RPMI7951 (cell line): ENCODE results near the gene GDE1. TPM values are rescaled to one million over a fixed set of nuclear protein-coding genes. Genes with fewer than 3 reads are reported as not detected.

Experiments
- DNase-seq: peaks from one replicate; pipeline ENCODE4 v3.0.0-alpha.2; 2012; ENCODE audit warnings: low read depth
- total RNA-seq: library from RNA; depleted of rRNA; stranded (reverse); fragments of >200 nt; shearing (Covaris generic); gene quantifications from 2 replicates; pipeline ENCODE4 v1.2.3, GENCODE V29; 2014; rRNA removed

Gene GDE1, protein sequence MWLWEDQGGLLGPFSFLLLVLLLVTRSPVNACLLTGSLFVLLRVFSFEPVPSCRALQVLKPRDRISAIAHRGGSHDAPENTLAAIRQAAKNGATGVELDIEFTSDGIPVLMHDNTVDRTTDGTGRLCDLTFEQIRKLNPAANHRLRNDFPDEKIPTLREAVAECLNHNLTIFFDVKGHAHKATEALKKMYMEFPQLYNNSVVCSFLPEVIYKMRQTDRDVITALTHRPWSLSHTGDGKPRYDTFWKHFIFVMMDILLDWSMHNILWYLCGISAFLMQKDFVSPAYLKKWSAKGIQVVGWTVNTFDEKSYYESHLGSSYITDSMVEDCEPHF
- 62.0 and 68.1 TPM in 2 replicates for total RNA-seq

DNA sequence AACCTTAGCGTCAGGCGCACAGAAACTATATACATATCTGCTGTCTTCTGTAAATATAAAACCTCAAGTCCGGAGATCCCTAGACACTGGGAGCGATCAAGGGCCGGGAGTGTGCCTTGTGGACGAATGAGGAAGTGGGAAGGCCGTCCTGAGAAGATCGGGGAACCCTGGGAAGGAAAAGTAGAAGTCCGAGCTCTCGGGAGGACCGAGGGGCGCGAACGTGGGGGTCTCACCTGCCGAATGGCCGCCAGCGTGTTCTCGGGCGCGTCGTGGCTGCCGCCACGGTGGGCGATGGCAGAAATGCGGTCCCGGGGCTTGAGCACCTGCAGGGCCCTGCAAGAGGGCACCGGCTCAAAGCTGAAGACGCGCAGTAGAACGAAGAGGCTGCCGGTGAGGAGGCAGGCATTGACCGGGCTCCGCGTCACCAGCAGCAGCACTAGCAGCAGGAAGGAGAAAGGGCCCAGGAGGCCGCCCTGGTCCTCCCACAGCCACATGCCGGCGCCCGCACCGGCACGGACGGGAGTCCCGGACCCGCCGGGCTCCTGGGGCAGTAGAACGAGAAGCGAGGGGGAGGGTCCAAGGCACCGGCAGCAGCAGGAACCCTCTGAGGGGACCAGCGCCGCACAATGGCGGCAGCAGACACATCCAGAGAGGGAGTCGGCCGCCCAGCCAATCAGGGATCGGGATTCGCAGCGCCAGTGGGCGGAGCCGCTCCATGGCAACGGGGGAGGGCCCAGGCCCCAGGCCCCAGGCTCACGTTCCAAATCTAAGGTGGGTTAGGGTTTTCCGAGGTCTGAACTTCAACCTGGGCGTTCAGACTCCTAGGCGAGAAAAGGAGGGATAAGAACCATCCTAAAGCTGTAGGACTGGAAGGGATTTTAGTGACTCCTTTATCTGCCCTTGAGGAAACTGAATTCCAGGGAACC, at the start of gene GDE1:
Gene GDE1, minus strand, starts transcription at position 628 of the 926 bp plus-strand sequence. Its CDS starts 134 bp downstream, at position 494.
- peak; percentile 84 for DNase-seq

DNA sequence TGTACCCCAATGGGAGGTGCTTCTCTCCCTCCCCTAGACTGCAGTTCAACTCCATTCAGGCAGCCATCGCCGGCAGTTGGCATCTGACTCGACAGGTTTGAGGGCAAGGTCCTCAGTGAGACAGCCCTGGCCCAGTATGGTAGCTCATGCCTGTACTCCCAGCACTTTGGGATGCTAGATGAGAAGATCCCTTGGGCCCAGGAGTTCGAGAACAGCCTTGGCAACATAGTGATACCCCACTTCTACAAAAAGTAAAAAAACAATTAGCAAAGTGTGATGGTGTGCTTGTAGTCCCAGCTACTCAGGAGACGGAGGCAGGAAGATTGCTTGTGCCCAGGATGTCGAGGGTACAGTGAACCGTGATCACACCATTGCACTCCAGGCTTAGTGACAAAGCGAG, 45.7 kb upstream of the GDE1 start:
- no peak for DNase-seq

GRCh38 chr16:19566362-19566761, 44.5 kb upstream of the GDE1 start:
- no peak for DNase-seq

DNA sequence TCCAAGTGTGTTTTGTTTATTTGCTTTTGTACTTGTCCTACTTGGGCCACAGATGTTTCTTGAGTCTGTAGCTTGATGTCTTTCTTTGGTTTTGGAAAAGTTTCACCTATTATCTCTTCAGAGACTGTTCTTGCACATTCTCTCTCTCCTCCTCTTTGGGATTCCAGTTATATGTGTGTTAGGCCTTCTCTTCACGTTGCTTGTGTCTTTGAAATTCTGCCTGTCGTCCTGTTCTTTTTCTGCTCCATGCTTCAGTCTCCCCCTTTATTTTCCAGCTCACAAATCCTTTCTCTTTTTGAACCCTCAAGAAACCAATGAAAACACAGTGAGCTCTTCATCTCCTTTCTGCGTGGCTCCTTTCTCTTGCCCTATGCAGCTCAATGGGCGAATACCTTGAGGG, 41.5 kb upstream of the GDE1 start:
- DNase-seq, result no peak

- DNase-seq, result no peak
These were observed 38.2 kb upstream of the GDE1 start for GRCh38 chr16:19560078-19560477.

DNA sequence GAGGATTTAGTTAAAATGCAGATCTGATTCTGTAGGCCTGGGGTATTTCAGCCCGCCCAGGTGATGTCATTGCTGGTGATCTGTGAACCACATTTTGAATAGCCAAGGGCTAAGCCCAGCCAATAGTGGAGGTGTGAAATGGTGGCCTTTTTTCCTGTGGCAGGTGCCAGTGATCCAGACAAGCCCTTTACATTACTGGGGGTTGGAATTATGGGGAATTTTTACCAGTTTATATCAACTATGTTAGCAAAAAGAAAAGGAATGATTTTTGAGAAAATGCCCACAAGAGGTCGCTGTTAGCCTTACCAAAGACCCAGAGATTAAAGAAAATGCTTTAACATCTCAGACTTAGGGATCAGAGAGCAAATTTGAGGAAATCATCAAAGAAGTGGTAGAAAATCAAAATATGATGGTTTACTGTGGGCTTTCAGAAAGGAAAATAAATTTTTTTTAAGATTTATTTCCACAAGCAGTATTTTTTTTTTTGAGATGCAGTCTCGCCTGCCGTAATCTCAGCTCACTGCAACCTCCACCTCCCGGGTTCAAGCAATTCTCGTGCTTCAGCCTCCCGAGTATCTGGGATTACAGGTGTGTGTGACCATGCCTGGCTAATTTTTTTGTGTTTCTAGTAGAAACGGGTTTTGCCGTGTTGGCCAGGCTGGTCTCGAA, 37.5 kb upstream of the GDE1 start:
- peak; percentile 49 for DNase-seq

- DNase-seq, result peak; percentile 71
These were observed 34.3 kb upstream of the GDE1 start for GRCh38 chr16:19555938-19556771.

DNA sequence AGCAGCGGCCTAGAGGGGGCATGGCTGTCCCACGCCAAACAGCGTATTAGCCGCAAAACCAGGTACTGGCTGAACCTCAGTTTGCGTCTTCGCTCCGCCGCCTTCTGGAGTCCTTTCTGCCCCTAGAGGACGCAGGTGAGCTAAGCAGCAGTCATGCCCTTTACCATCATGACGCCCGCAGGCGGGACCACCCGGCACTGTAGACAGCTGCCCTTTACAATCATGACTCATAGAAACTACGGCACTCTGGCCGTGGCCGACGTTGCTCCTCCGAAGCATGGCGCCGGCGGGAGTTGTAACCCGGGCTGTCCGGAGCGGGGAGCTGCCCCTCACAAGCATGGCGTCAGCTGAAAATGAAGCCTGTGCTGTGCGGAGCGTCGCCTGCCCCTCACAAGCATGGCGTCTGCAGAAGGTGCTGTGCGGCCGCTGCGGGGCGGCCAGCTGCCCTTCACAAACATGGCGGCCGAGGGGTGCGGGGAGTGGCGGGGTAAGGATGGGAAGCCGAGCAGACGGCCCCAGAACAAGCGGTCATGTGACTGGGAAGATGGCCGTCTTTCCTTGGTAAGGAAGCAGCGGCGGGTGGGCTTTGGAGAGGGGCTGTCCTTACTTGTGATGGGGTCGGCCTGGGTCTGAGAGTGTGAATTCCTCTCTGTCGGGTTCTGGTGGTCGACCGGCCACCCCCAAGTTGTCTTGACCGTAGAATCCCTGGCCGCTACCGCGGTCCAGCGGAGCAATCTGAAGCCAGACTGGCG, 33.5 kb upstream of the GDE1 start, which contains the start of gene VPS35L:
Gene VPS35L, plus strand, starts transcription at position 518 of the 752 bp plus-strand sequence. Its CDS starts 27 bp downstream, at position 545.
- peak; percentile 96 for DNase-seq

DNA sequence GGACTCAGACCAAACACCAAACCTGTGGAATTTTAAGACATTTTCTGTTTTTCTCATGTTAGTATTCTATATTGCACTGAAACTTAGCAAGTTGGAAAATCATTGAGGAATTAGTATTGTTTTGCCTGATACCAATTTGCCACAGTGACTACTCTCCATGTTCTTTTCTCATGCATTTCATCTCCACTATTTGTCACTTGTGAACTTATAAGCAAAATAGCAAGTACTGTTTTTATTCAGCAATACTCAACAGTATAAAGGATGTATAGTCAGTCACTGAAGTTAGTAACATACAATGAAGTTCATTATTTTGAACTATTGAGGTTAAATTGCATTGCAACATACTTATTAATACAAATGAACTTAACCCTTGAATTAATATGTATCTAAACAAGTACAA, 27.8 kb upstream of the GDE1 start:
- DNase-seq, result no peak

DNA sequence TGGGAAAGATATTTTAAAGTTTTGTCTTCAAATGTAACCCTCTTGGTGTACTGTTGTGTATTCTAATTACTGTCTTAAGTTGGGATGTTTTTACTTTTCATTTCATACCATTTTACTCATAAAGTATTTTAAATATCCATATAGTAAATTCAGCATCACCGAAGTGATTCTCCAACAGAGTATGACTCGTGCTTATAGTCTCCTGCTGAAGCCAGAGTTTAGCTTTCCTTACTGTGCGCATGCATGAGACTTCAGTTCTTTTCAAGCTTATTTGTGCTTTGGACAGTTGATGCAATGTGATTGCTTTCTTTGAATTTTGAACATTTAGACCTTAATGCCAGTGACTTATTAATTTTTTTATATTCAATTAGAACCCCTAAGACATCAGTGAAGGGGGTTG, 26.2 kb upstream of the GDE1 start:
- no peak for DNase-seq

GRCh38 chr16:19543278-19543996, 21.5 kb upstream of the GDE1 start:
- DNase-seq, result peak; percentile 13

DNA sequence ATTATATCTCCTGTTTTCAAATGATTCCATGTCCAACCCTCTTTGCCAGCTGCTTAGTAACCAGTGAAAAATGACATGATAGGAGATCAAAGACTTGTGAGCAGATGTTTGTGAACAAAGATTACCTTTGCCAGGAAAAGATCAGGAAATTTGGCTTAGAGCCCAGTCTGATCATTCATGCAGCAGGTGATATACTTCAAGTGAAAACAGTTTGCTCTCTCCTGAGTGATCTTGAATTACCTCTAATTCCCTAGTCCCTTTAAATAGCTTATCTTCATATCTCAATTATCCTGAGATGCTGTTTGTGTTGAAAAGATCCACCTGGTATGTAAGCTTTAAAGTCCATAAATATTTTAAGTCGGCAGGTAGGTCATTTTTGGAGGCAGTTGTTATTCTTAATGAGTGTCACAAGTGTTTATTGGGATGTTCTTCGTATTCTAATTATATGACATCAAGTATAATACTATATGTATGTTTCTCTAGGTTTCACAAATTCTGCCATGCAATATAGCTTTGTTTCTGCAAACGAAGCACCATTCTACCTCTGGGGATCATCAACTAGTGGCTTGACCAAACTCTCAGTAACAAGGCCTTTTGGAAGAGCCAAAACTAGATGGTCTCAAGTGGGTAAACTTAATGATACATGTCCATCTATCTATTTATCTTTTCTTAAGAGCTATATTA, 20.4 kb upstream of the GDE1 start:
- DNase-seq, result no peak

DNA sequence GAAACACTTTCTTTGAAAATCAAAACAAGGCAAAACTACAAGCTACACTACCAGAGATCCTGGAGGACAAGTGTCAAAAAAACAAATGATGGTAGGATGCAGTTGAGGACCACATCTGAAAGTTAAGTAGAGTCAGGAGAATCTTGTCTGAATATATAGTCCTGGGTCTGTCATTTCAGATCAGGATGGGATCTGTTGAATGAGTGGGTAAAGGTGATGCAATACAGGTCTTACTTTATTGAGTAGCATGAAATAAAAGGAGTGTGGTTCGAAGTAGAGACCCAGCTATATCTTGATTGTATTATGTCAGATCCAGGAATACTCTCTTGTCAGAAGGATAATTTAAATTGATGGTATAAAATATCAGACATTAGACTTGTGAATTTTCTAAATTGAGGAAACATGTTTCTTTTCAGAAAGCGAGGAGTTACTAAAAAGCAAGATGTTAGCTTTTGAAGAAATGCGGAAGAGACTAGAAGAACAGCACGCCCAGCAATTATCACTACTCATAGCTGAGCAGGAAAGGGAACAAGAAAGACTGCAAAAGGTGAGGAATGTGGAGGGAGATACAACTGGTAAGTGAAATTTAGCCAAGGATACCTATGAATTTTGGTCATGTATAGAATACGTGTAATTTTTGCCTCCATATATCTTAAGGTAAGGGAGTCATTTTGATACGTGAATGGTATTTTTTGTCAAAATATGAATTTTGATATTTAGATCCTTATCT, 18.5 kb upstream of the GDE1 start:
- no peak for DNase-seq

DNA sequence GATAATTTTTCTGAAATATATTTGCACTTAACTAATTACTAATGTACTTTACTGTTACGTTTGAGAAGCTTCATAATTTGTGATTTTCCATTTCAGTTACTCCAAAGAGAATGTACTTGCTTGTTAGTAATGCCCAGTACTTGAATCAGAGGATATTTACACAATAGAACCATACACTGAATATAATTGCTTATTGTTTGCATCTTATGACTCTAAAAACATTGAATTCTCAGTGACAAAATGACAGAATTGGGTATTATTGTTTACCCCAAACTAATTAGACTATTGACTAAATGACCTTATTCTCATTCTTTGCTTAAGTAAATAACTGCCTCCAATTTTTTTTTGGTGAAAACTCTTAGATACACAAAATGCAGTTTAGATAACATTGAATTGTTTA, 10.7 kb upstream of the GDE1 start:
- no peak for DNase-seq

DNA sequence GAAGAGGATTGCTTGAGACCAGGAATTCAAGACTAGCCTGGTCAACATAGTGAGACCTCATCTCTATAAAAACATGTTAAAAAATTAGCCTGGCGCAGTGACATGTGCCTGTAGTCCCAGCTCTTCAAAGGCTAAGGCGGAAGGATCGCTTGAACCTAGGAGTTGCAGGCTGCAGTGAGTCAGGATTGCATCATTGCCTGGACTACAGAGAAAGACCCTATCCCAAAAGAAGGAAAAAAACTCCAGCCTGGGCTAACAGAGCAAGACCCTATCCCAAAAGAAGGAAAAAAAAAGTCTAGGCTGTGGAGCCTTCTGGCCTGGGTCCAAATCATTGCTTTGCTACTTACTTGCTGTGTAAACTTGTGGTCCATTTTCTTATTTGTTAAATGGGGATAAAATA, 6.8 kb upstream of the GDE1 start:
- no peak for DNase-seq

DNA sequence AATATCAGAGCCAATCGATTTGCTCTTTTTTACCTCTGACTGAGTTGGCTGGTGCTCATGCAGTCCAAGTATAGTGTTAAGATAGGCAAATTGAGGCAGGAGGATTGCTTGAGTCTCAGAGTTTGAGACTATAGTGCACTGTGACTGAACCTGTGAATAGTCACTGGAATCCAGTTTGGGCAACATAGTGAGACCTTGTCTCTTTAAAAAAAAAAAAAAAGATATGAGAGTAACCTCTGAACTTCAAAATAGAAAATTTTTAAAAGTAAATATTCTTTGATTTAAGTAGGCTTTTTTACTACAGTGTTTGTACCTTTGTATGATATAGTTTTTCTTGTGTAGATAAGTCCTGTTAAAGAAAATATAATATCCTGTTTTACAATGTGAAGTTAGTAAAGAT, 5.3 kb upstream of the GDE1 start:
- no peak for DNase-seq

DNA sequence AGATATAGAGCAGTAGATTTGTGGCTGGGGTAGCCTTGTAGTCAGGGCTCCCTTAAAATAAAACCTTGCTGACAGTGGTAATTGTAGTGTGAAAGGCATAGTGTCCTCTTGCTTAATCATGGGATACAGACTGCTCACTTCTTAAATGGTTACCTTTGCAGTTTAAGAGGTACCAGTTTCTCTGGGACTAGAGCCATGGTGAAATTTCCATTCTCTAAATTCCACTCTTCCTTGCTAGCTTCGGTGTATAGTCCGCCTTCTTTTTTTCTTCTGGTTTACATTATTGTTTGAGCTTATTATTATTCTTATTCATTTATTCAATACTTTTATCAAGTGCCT, 3.5 kb upstream of the GDE1 start:
- DNase-seq, result no peak

- no peak for DNase-seq
These were observed 2.9 kb upstream of the GDE1 start for GRCh38 chr16:19524616-19525384.
